HepG2 (cell line): ENCODE results near the gene ZDHHC14. TPM values are rescaled to one million over a fixed set of nuclear protein-coding genes. Genes with fewer than 3 reads are reported as not detected.
A peak's percentile ranks its signal among the peaks of the same experiment; 100 is the strongest.

Source experiments
- AHR ChIP-seq: IDR thresholded peaks from 2 replicates; pipeline ENCODE4 v1.6.1; 2018; ENCODE audit warnings: missing genetic modification reagents, missing compliant biosample characterization
- ATM ChIP-seq: fragments of 450-650 bp; IDR thresholded peaks from 2 replicates; pipeline ENCODE4 v1.7.1; 2017; ENCODE audit warnings: mild to moderate bottlenecking, borderline replicate concordance
- KLF12 ChIP-seq: sonication (generic); formaldehyde crosslinking; IDR thresholded peaks from 2 replicates; pipeline ENCODE4 v1.4.0; 2020; ENCODE audit warnings: missing genetic modification reagents, borderline replicate concordance
- KLF9 ChIP-seq: IDR thresholded peaks from 2 replicates; pipeline ENCODE4 v1.6.1; 2016; ENCODE audit warnings: low read depth
- KMT2A ChIP-seq: sonication (generic); formaldehyde crosslinking; IDR thresholded peaks from 2 replicates; pipeline ENCODE4 v1.4.0; 2020; ENCODE audit warnings: missing genetic modification reagents
- MAFK ChIP-seq, 2 experiments: IDR thresholded peaks in 1 of 2; conservative IDR thresholded peaks in 1 of 2; 2 replicates each; pipeline ENCODE4 v1.6.1; 2011; ENCODE audit warnings: improper control_type of control experiment in 2 of 2, low read length in 2 of 2
- NCOR1 ChIP-seq: fragments of 200-600 bp; sonication (generic); IDR thresholded peaks from 2 replicates; pipeline ENCODE4 v1.7.0; 2017; ENCODE audit warnings: antibody characterized with exemption, low read length, borderline replicate concordance
- NFATC3 ChIP-seq: sonication (generic); formaldehyde crosslinking; IDR thresholded peaks from 2 replicates; pipeline ENCODE4 v1.5.1; 2020; ENCODE audit warnings: mild to moderate bottlenecking, missing genetic modification reagents
- NFKBIZ ChIP-seq: IDR thresholded peaks from 2 replicates; pipeline ENCODE4 v1.6.1; 2018; ENCODE audit warnings: missing genetic modification reagents, missing compliant biosample characterization
- RELA ChIP-seq: sonication (generic); formaldehyde crosslinking; IDR thresholded peaks from 2 replicates; pipeline ENCODE4 v1.4.0; 2020; ENCODE audit warnings: missing genetic modification reagents
- SALL1 ChIP-seq: sonication (generic); formaldehyde crosslinking; IDR thresholded peaks from 2 replicates; pipeline ENCODE4 v1.8.0; 2022; ENCODE audit warnings: mild to moderate bottlenecking, missing genetic modification reagents
- SP2 ChIP-seq: sonication (generic); formaldehyde crosslinking; IDR thresholded peaks from 2 replicates; pipeline ENCODE4 v1.5.1; 2020; ENCODE audit warnings: mild to moderate bottlenecking, missing genetic modification reagents
- TBP ChIP-seq: sonication (generic); formaldehyde crosslinking; IDR thresholded peaks from 2 replicates; pipeline ENCODE4 v1.5.0; 2020; ENCODE audit warnings: missing genetic modification reagents
- TOE1 ChIP-seq: sonication (generic); formaldehyde crosslinking; IDR thresholded peaks from 2 replicates; pipeline ENCODE4 v1.4.0; 2020; ENCODE audit warnings: mild to moderate bottlenecking, missing genetic modification reagents
- YEATS2 ChIP-seq: sonication (generic); formaldehyde crosslinking; IDR thresholded peaks from 2 replicates; pipeline ENCODE4 v1.4.0; 2020; ENCODE audit warnings: missing genetic modification reagents, borderline replicate concordance
- ZNF44 ChIP-seq: sonication (generic); formaldehyde crosslinking; IDR thresholded peaks from 2 replicates; pipeline ENCODE4 v1.5.1; 2020; ENCODE audit warnings: mild to moderate bottlenecking, missing genetic modification reagents
- ZNF557 ChIP-seq: sonication (generic); formaldehyde crosslinking; IDR thresholded peaks from 2 replicates; pipeline ENCODE4 v1.4.0; 2020; ENCODE audit warnings: missing genetic modification reagents
- ZNF678 ChIP-seq: sonication (generic); formaldehyde crosslinking; IDR thresholded peaks from 2 replicates; pipeline ENCODE4 v1.4.0; 2020; ENCODE audit warnings: mild to moderate bottlenecking, missing genetic modification reagents
- ZNF713 ChIP-seq: sonication (generic); formaldehyde crosslinking; IDR thresholded peaks from 2 replicates; pipeline ENCODE4 v1.4.0; 2020; ENCODE audit warnings: mild to moderate bottlenecking, missing genetic modification reagents
- ZNF737 ChIP-seq: sonication (generic); formaldehyde crosslinking; IDR thresholded peaks from 2 replicates; pipeline ENCODE4 v1.5.0; 2020; ENCODE audit warnings: missing genetic modification reagents, mild to moderate bottlenecking, borderline replicate concordance
- ZNF746 ChIP-seq: sonication (generic); formaldehyde crosslinking; IDR thresholded peaks from 2 replicates; pipeline ENCODE4 v1.8.0; 2022; ENCODE audit warnings: mild to moderate bottlenecking, missing genetic modification reagents
- ZNF761 ChIP-seq: sonication (generic); formaldehyde crosslinking; conservative IDR thresholded peaks from 2 replicates; pipeline ENCODE4 v1.4.0; 2020; ENCODE audit warnings: mild to moderate bottlenecking, missing genetic modification reagents
- polyA plus RNA-seq, 8 experiments: library from polyadenylated mRNA; depleted of rRNA in 3 of 8; stranded (reverse) in 7 of 8; unstranded in 1 of 8; fragments of >200 nt; fragmentation: Illumina TruSeq in 4 of 8; extraction: Trizol in 4 of 8; gene quantifications; 2 replicates each; pipeline versions ENCODE4 v1.2.1 to v1.2.3, GENCODE V29; 2011 to 2016; ENCODE audit warnings: low read depth in 4 of 8, missing spikeins in 1 of 8, mixed read lengths in 1 of 8; ENCODE audit not compliant: insufficient read depth in 1 of 8
- total RNA-seq, 5 experiments: library from RNA; depleted of rRNA; stranded (reverse); fragments of >200 nt; fragmentation: Illumina TruSeq; extraction: Trizol; gene quantifications; 2 replicates each; pipeline ENCODE4 v1.2.3, GENCODE V29; 2016; ENCODE audit warnings: low read depth in 1 of 5
- TF ChIP-seq, protein P1 (sequence below): sonication (generic); formaldehyde crosslinking; IDR thresholded peaks from 2 replicates; pipeline ENCODE4 v1.4.0; 2020; ENCODE audit warnings: missing genetic modification reagents
- TF ChIP-seq, protein P2 (sequence below): sonication (generic); formaldehyde crosslinking; conservative IDR thresholded peaks from 2 replicates; pipeline ENCODE4 v1.4.0; 2020; ENCODE audit warnings: missing genetic modification reagents
- TF ChIP-seq, protein P3 (sequence below): sonication (generic); formaldehyde crosslinking; conservative IDR thresholded peaks from 2 replicates; pipeline ENCODE4 v1.8.1; 2023; ENCODE audit warnings: missing genetic modification reagents

Gene ZDHHC14
- total and polyA plus RNA-seq, 2 of the 13 experiments (the other 11 are each of a cell fraction or from before 2014, with no cell fraction given) = 3.7 to 9.5 TPM

DNA sequence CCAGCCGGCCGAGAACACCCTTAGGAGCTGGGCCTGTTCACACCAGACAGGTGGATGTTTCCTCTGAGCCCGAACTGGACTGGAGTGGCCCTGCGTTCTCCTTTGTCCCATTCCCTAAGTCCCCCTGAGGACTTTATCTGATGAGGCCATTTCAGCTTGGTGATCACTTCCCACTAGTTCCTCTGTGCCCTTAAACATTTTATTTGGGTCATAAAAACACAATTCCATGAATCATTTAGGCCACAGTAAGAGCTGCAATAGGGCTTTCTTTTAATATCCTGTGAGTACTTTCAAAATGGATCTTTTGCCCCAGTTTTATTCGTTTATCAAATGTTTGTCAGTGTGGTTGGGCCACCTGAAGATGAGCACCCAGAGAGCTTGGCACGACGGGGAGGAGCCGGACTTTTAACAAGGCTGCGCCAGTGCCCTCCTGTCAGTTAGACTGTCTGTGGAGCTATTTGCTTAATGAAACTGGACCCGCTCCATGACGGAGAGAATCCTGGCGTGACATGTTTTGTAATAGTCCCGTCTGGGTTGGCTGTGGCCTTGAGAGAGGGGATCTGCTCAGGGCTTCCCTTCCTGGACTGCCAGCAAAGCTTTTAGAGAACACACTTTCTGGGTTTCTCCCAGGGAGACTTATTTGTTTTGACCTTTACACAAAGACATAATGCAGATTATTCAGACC is 53.5 kb downstream of the ZDHHC14 start (continued):
- TF ChIP-seq ZNF713 (CRISPR knock-in tag) (no peak), SALL1 (CRISPR knock-in tag) (peak; percentile 83), MAFK (conservative IDR thresholded peaks at IDR 0.05 in 1 of 2, IDR thresholded peaks at IDR 0.05 in 1 of 2; ENCODE audit: low read length in 2 of 2) (no peak), ZNF44 (no peak), NFKBIZ (CRISPR knock-in tag) (no peak), KLF9 (no peak), RELA (CRISPR knock-in tag) (no peak), ZNF678 (CRISPR knock-in tag) (no peak), KMT2A (CRISPR knock-in tag) (peak; percentile 76; the same call in 1 of the 2 replicates), TBP (CRISPR knock-in tag) (no peak), KLF12 (CRISPR knock-in tag) (no peak), ZNF557 (CRISPR knock-in tag) (no peak), ZNF761 (CRISPR knock-in tag) (no peak), NCOR1 (no peak; the same call in 1 of the 2 replicates), NFATC3 (CRISPR knock-in tag) (no peak), ATM (no peak), TOE1 (CRISPR knock-in tag) (no peak), YEATS2 (peak; percentile 47; the same call in 1 of the 2 replicates), SP2 (CRISPR knock-in tag) (no peak), AHR (CRISPR knock-in tag) (no peak), ZNF737 (no peak), ZNF746 (CRISPR knock-in tag) (no peak)
- TF ChIP-seq, protein P1, sequence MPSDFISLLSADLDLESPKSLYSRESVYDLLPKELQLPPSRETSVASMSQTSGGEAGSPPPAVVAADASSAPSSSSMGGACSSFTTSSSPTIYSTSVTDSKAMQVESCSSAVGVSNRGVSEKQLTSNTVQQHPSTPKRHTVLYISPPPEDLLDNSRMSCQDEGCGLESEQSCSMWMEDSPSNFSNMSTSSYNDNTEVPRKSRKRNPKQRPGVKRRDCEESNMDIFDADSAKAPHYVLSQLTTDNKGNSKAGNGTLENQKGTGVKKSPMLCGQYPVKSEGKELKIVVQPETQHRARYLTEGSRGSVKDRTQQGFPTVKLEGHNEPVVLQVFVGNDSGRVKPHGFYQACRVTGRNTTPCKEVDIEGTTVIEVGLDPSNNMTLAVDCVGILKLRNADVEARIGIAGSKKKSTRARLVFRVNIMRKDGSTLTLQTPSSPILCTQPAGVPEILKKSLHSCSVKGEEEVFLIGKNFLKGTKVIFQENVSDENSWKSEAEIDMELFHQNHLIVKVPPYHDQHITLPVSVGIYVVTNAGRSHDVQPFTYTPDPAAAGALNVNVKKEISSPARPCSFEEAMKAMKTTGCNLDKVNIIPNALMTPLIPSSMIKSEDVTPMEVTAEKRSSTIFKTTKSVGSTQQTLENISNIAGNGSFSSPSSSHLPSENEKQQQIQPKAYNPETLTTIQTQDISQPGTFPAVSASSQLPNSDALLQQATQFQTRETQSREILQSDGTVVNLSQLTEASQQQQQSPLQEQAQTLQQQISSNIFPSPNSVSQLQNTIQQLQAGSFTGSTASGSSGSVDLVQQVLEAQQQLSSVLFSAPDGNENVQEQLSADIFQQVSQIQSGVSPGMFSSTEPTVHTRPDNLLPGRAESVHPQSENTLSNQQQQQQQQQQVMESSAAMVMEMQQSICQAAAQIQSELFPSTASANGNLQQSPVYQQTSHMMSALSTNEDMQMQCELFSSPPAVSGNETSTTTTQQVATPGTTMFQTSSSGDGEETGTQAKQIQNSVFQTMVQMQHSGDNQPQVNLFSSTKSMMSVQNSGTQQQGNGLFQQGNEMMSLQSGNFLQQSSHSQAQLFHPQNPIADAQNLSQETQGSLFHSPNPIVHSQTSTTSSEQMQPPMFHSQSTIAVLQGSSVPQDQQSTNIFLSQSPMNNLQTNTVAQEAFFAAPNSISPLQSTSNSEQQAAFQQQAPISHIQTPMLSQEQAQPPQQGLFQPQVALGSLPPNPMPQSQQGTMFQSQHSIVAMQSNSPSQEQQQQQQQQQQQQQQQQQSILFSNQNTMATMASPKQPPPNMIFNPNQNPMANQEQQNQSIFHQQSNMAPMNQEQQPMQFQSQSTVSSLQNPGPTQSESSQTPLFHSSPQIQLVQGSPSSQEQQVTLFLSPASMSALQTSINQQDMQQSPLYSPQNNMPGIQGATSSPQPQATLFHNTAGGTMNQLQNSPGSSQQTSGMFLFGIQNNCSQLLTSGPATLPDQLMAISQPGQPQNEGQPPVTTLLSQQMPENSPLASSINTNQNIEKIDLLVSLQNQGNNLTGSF (CRISPR knock-in tag) = no peak
- TF ChIP-seq, protein P2, sequence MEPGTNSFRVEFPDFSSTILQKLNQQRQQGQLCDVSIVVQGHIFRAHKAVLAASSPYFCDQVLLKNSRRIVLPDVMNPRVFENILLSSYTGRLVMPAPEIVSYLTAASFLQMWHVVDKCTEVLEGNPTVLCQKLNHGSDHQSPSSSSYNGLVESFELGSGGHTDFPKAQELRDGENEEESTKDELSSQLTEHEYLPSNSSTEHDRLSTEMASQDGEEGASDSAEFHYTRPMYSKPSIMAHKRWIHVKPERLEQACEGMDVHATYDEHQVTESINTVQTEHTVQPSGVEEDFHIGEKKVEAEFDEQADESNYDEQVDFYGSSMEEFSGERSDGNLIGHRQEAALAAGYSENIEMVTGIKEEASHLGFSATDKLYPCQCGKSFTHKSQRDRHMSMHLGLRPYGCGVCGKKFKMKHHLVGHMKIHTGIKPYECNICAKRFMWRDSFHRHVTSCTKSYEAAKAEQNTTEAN (CRISPR knock-in tag) = no peak
- TF ChIP-seq, protein P3, sequence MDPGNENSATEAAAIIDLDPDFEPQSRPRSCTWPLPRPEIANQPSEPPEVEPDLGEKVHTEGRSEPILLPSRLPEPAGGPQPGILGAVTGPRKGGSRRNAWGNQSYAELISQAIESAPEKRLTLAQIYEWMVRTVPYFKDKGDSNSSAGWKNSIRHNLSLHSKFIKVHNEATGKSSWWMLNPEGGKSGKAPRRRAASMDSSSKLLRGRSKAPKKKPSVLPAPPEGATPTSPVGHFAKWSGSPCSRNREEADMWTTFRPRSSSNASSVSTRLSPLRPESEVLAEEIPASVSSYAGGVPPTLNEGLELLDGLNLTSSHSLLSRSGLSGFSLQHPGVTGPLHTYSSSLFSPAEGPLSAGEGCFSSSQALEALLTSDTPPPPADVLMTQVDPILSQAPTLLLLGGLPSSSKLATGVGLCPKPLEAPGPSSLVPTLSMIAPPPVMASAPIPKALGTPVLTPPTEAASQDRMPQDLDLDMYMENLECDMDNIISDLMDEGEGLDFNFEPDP (CRISPR knock-in tag) = no peak
